Ureter (tissue), 1 donor: ENCODE data around the gene C19orf25. TPM values are rescaled to one million over a fixed set of nuclear protein-coding genes. Genes with fewer than 3 reads are reported as not detected.
"Not testable (repeated sequence)": the region's sequence is repeated elsewhere in the genome, so short reads cannot be mapped to it uniquely, and the experiment has no call there.

Source experiments
- DNase-seq: peaks from one replicate; pipeline ENCODE4 v3.0.0-alpha.2; 2020; ENCODE audit warnings: low spot score
- total RNA-seq: library from RNA; stranded (reverse); gene quantifications from one replicate; pipeline ENCODE4 v1.2.4, GENCODE V29; 2023
- donor health status: DM: yes; HTN: yes; CAD: no.

Gene C19orf25
- total RNA-seq: 23.9 TPM

DNA sequence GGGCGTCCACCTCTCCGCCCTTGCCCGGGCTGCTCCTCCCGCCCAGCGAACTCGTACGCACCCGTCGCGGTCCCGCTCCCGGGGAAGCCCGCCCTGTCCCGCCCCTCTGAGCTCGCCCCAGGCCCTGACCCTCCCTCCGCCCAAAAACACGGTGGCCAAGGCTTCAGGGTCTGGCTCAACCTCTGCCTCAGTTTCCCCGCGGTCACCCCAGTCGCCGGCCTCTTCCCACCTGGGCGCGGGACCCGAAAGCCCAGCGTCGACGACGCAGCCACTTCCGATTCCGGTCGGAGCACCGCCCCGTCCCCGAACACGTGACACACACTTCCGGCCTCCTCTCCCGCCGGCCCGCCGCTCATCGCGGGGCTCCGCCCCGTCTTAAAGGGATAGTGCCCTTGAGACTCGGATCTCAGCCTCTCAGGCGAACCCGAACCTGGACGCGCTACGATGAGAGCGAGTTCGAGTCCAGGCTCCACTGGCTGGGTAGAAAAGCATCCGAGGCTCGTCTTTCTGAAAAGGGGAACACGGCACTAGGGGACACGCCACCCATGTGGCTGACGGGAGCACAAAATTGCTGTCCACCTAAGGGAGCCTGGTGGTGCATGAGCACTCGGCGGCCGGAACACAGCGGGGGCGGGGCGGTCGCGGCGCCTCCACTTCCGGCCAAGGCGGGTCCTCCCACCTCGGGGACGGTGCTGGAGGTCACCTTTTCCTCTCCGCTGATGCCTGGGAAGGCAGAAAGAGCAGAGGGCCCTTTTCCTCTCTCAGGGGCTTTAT lies at the start of gene C19orf25:
TSS of gene C19orf25 (minus strand) at position 282 of the 774 bp plus-strand sequence. CDS start 312 bp downstream, outside the sequence.
- DNase-seq: peak; percentile 95

- DNase-seq: no peak
These were observed 48.8 kb upstream of the C19orf25 start for GRCh38 chr19:1527650-1528309.

GRCh38 chr19:1526979-1527649 lies 48.1 kb upstream of the C19orf25 start:
- DNase-seq: no peak

- DNase-seq: no peak
These were observed 47.2 kb upstream of the C19orf25 start for GRCh38 chr19:1526066-1526778.

- no peak for DNase-seq
These were observed 46.3 kb upstream of the C19orf25 start for GRCh38 chr19:1525343-1525742.

- DNase-seq: no peak
These were observed 45.9 kb upstream of the C19orf25 start for GRCh38 chr19:1524972-1525325.

- no peak for DNase-seq
These were observed 45.4 kb upstream of the C19orf25 start for GRCh38 chr19:1524287-1524971.

DNA sequence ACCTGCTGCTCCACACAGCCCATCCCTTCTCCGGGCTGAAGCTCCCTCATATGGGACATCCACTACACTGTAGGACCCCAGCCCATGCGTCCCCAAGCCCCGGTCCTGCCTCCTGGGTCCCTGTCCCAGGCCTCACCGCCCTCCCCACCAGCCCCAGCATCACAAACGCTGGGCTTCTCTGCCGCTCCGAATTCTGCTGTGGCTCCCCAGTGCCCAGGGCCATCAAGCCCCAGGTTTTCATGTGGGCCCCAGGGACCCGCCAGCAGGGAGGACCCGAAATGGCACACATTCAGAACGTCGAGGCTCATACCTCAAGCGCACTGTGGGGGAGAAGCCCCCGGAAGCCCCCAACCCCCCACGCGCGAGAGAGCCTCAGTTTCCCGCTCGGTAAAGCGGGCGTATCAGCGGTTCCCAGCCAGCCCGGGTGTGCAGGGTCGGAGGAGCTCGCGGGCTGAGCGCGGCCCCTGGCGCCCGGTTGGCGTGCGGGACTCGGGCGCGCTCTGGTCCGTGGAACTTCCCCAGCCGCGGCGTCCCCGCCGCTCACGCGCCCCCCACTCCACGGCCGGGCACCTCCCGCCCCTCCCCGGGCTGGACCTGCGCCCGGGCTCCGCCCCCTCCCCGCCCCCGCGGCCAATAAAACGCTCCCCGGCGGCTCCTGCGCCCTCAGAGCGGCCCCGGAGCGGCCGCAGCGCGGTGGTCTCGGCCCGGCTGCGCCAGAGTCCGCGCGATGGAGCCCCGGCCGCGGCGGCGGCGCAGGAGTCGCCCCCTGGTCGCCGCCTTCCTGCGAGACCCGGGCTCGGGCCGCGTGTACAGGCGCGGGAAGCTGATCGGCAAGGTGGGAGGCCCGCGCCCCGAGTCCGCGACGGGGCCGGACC lies 44.6 kb upstream of the C19orf25 start, which contains the start of gene PLK5:
TSS of gene PLK5 (plus strand) at position 666 of the 875 bp plus-strand sequence. CDS start 2,920 bp downstream, outside the sequence.
- DNase-seq: no peak

DNA sequence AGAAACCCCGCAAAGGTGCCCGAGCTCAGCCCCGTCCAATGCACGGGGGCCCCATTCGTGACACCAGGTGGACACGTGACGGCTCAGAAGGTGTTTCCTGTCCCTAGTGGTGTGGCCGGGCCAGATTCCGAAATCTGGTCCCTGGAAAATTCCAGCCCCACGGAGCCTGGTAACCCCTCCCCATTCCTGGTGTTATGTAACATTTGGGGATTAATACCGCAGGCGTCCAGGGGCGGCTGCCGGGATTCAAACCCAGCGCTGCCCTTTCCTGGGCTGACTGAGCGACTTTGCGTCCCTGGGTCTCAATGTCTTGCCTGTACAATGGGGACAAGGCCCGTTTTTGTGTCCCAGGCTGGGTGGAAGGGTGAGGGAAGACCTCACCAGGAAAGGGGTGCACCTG lies 43.8 kb upstream of the C19orf25 start:
- DNase-seq: no peak

GRCh38 chr19:1522061-1522460 lies 43.0 kb upstream of the C19orf25 start:
- no peak for DNase-seq

GRCh38 chr19:1521636-1522035 lies 42.6 kb upstream of the C19orf25 start:
- no peak for DNase-seq

DNA sequence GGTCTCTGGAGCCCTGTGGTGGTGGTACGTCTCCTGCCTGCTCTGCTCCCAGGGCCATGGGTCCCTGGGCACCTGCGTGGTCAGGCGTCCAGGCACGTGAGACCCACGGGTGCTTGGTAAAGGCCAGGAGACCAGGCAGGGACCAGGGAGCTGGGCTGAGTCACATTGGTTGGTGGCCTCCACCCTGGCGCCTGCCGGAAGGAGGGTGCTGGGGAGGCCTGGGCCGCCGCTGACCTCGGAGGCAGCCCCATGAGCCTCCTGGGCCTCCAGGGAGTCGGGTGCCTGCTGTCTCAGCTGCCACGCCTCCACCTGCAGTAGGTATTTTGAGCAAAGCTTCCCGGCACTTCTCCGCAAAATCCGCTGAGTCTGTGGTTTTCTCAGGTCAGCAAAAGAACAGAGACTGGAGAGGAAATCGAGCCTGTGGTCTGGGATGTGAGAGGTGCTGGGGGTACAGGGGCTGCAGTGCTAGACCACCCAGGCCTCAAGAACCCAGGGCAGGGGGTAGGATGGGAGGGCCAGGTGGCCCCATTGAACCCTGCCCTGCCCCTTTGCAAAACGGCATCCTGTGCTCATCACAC lies 41.3 kb upstream of the C19orf25 start:
- no peak for DNase-seq

- DNase-seq: not testable (repeated sequence)
These were observed 40.8 kb upstream of the C19orf25 start for GRCh38 chr19:1519802-1520201.

GRCh38 chr19:1518471-1518870 lies 39.5 kb upstream of the C19orf25 start:
- no peak for DNase-seq

DNA sequence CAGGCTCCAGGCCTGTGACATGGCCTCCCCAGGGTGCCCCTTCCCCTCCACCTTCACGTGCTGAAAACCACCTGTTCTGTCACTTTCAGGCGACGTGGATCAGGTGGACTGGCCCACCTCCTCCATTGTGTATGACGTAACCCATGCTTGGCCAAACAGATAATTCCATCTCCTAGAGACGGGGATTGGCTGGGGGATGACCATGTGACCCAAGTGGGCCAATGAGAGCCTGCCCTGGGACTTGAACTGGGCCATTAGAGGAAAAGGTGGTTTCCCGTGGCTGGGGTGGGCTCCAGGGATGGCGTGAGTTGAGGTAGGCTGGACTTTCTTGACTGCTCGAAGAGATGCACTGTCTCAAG lies 37.4 kb upstream of the C19orf25 start:
- DNase-seq: no peak

GRCh38 chr19:1514986-1515721 lies 36.1 kb upstream of the C19orf25 start:
- no peak for DNase-seq

DNA sequence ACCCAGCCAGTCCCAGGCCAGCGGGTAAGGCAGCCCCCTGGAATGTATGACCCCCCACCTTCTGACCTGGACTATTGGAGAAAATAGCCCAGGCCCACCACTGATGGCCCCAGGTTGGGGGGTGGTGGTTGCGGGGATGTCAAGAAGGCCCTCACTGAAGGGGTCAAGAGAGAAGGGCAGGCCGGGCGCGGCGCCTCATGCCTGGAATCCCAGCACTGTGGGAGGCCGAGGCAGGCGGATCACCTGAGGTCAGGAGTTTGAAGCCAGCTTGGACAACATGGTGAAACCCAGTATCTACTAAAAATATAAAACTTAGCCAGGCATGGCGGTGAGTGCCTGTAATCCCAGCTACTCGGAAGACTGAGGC lies 35.3 kb upstream of the C19orf25 start:
- no peak for DNase-seq

GRCh38 chr19:1513499-1514294 lies 34.7 kb upstream of the C19orf25 start:
- no peak for DNase-seq
